ENCODE measurements around the gene CC2D2A. TPM values are rescaled to one million over a fixed set of nuclear protein-coding genes. Genes with fewer than 3 reads are reported as not detected.

Gene CC2D2A
- total and polyA plus RNA-seq, 7 donors = 1.6 to 4.7 (median 2.1) TPM

GRCh38 chr4:15427161-15427560, 42.5 kb upstream of the CC2D2A start:
- no peak overlapping the region for H3K27ac ChIP-seq
- 68 to 79% (median 75%) methylated on average over 2 of the region's 2 CpGs for WGBS, 3 donors

GRCh38 chr4:15427701-15428100, 42.0 kb upstream of the CC2D2A start, which contains the start of gene C1QTNF7:
TSS of gene C1QTNF7 (plus strand) at chr4:15428033. CDS start at chr4:15435744, 7,711 bp downstream.
- intact Hi-C loops (cut with DNase I) = no loop called here
- H3K27me3 ChIP-seq (ENCODE audit: insufficient read depth in 3 of 3, low read length in 2 of 3) = no peaks in the 10 kb centered on the region
- no peak within 1 kb of the TSS for H3K4me3 ChIP-seq
- H3K9me3 ChIP-seq = no peaks in the 10 kb centered on the region
- no peak for DNase-seq
- H3K27ac ChIP-seq = no peak within 1 kb of the TSS
- ATAC-seq = no peak
- WGBS, 3 donors = 14 to 41% (median 18%) methylated on average over 3 of the region's 3 CpGs
- TF ChIP-seq CTCF (IDR thresholded peaks at IDR 0.05) = no peak
- no peaks in the 10 kb centered on the region for H3K4me1 ChIP-seq
- H3K36me3 ChIP-seq (ENCODE audit: insufficient read depth in 1 of 2, low read depth in 1 of 2) = no peaks in the 10 kb centered on the region

More at GRCh38 chr4:15427161-15427560, 42.5 kb upstream of the CC2D2A start:
- ATAC-seq (no peak), DNase-seq (no peak)
- Histone ChIP-seq H3K36me3 (ENCODE audit: insufficient read depth in 1 of 2, low read depth in 1 of 2) (no peaks in the 10 kb centered on the region), H3K27me3 (ENCODE audit: insufficient read depth in 3 of 3, low read length in 2 of 3) (no peaks in the 10 kb centered on the region), H3K4me1 (no peaks in the 10 kb centered on the region), H3K9me3 (no peaks in the 10 kb centered on the region), H3K4me3 (no peak overlapping the region)
- TF ChIP-seq CTCF (IDR thresholded peaks at IDR 0.05) = no peak
- intact Hi-C loops (cut with DNase I) = no loop called here

- no peaks in the 10 kb centered on the region for H3K36me3 ChIP-seq (ENCODE audit: insufficient read depth in 1 of 2, low read depth in 1 of 2)
- intact Hi-C loops (cut with DNase I) = no loop called here
- 31 to 52% (median 52%) methylated on average over 1 of the region's 1 CpG for WGBS, 3 donors
- no peak overlapping the region for H3K4me3 ChIP-seq
- DNase-seq = peak in 1 of 2 donors; percentile 30
- TF ChIP-seq CTCF (IDR thresholded peaks at IDR 0.05) = no peak
- H3K4me1 ChIP-seq = no peaks in the 10 kb centered on the region
- H3K27me3 ChIP-seq (ENCODE audit: insufficient read depth in 3 of 3, low read length in 2 of 3) = no peaks in the 10 kb centered on the region
- no peak overlapping the region for H3K27ac ChIP-seq
- ATAC-seq = peak in 1 of 4 donors; percentile 54
- no peaks in the 10 kb centered on the region for H3K9me3 ChIP-seq
Observed at GRCh38 chr4:15428611-15429010, 41.1 kb upstream of the CC2D2A start.

GRCh38 chr4:15434091-15434490, 35.6 kb upstream of the CC2D2A start:
- Histone ChIP-seq H3K27ac (no peak overlapping the region), H3K4me3 (no peak overlapping the region), H3K9me3 (no peaks in the 10 kb centered on the region), H3K36me3 (ENCODE audit: insufficient read depth in 1 of 2, low read depth in 1 of 2) (no peaks in the 10 kb centered on the region), H3K4me1 (no peaks in the 10 kb centered on the region), H3K27me3 (ENCODE audit: insufficient read depth in 3 of 3, low read length in 2 of 3) (no peaks in the 10 kb centered on the region)
- intact Hi-C loops (cut with DNase I) = no loop called here
- DNase-seq (no peak), ATAC-seq (peak in 1 of 4 donors; percentile 45)
- no peak for TF ChIP-seq CTCF (IDR thresholded peaks at IDR 0.05)
- WGBS, 3 donors = 62 to 80% (median 79%) methylated on average over 2 of the region's 2 CpGs

- H3K27ac ChIP-seq = no peak overlapping the region
- intact Hi-C loops (cut with DNase I) = no loop called here
- H3K9me3 ChIP-seq = no peaks in the 10 kb centered on the region
- no peaks in the 10 kb centered on the region for H3K27me3 ChIP-seq (ENCODE audit: insufficient read depth in 3 of 3, low read length in 2 of 3)
- 85 to 92% (median 87%) methylated on average over 2 of the region's 2 CpGs for WGBS, 3 donors
- no peaks in the 10 kb centered on the region for H3K36me3 ChIP-seq (ENCODE audit: insufficient read depth in 1 of 2, low read depth in 1 of 2)
- no peak for TF ChIP-seq CTCF (IDR thresholded peaks at IDR 0.05)
- DNase-seq = no peak
- no peaks in the 10 kb centered on the region for H3K4me1 ChIP-seq
- ATAC-seq = no peak
- H3K4me3 ChIP-seq = no peak overlapping the region
Observed at GRCh38 chr4:15434676-15435075, 35.0 kb upstream of the CC2D2A start.

Measured in psoas muscle (tissue), 8 donors.